Keratinocyte (primary cell): Measurements from ENCODE around the gene TMEM271.

Experiments used
- CTCF ChIP-seq, 3 experiments: IDR thresholded peaks in 1 of 3; conservative IDR thresholded peaks in 1 of 3; optimal IDR thresholded peaks in 1 of 3; 2 replicates in 2 of 3; 3 replicates in 1 of 3; pipeline versions ENCODE3 to v1.5.1; 2011; ENCODE audit warnings: low read length in 3 of 3, mild to moderate bottlenecking in 3 of 3, moderate library complexity in 2 of 3, control low read depth in 1 of 3, inconsistent platforms in 1 of 3; ENCODE audit not compliant: insufficient read depth in 2 of 3; ENCODE audit errors: extremely low read depth in 1 of 3
- EZH2 ChIP-seq: IDR thresholded peaks from one replicate; pipeline ENCODE4 v1.6.1; 2012; ENCODE audit warnings: inconsistent platforms, mild to moderate bottlenecking, low read length, moderate library complexity

- no peak for TF ChIP-seq CTCF (optimal IDR thresholded peaks at IDR 0.05 in 1 of 3, IDR thresholded peaks at IDR 0.05 in 1 of 3, conservative IDR thresholded peaks at IDR 0.05 in 1 of 3; ENCODE audit: extremely low read depth in 1 of 3, insufficient read depth in 2 of 3, low read length in 3 of 3)
- no peak for TF ChIP-seq EZH2
These were observed 36.6 kb upstream of the TMEM271 start for GRCh38 chr4:612749-613125.
